Endothelial cell of umbilical vein (primary cell): ENCODE results near the gene PSMB5. TPM values are rescaled to one million over a fixed set of nuclear protein-coding genes. Genes with fewer than 3 reads are reported as not detected.

Experiments used
- BruUV-seq: library from RNA; stranded (reverse); fragments of 400-500 nt; replicated peaks from 2 replicates; lab custom pipeline; 2021; lab: Mats Ljungman, UMichigan
- CTCF ChIA-PET: fragments of 300-600, 350-600 bp; sonication (Branson Sonifier 250); formaldehyde crosslinking; loops from one replicate; lab custom pipeline; 2021; ENCODE audit warnings: antibody characterized with exemption, inconsistent platforms; lab: Charles Lee
- POLR2A ChIA-PET: fragments of 300-600, 350-600 bp; sonication (Branson Sonifier 250); formaldehyde crosslinking; loops from one replicate; lab custom pipeline; 2021; ENCODE audit warnings: antibody characterized with exemption, inconsistent platforms; lab: Charles Lee
- DNase-seq: peaks from one replicate; pipeline ENCODE4 v3.0.0-alpha.2; 2011; ENCODE audit warnings: low read depth, low spot score
- FAIRE-seq: peaks from 2 replicates; lab custom pipeline; 2011; peaks lifted over from hg19 to GRCh38; lab: Jason Lieb, UNC
- H2AFZ ChIP-seq: 2 replicates; pipeline ENCODE4 v1.6.0; 2012; ENCODE audit warnings: low read depth, low read length, control low read depth, inconsistent platforms
- H3K27ac ChIP-seq: 2 replicates; pipeline ENCODE4 v1.5.1; 2011; ENCODE audit warnings: low read depth, mild to moderate bottlenecking, control low read depth, low read length, moderate library complexity; ENCODE audit not compliant: insufficient read depth
- H3K27me3 ChIP-seq, 2 experiments: 2 replicates each; pipeline versions ENCODE4 v1.6.0 to v1.6.1; 2011; ENCODE audit warnings: low read length in 2 of 2, mixed read lengths in 1 of 2; ENCODE audit not compliant: control insufficient read depth in 2 of 2, insufficient read depth in 2 of 2
- H3K36me3 ChIP-seq, 2 experiments: 2 replicates in 1 of 2; 3 replicates in 1 of 2; pipeline ENCODE4 v1.5.1; 2011; ENCODE audit warnings: low read length in 2 of 2, mild to moderate bottlenecking in 1 of 2, moderate library complexity in 1 of 2; ENCODE audit not compliant: control insufficient read depth in 2 of 2, insufficient read depth in 2 of 2; ENCODE audit errors: extremely low read depth in 1 of 2
- H3K4me1 ChIP-seq: 3 replicates; pipeline ENCODE4 v1.5.1; 2011; ENCODE audit warnings: mild to moderate bottlenecking, low read length; ENCODE audit not compliant: control insufficient read depth, insufficient read depth; ENCODE audit errors: extremely low read depth
- H3K4me2 ChIP-seq: 2 replicates; pipeline ENCODE4 v1.6.1; 2011; ENCODE audit warnings: low read length, control low read depth, mixed read lengths; ENCODE audit not compliant: insufficient read depth
- H3K4me3 ChIP-seq, 3 experiments: fragments of 200-600 bp in 1 of 3; sonication (generic), shearing (Covaris generic) in 1 of 3; replicated peaks in 1 of 3; 2 replicates each; pipeline ENCODE4 v1.5.1; 2011 to 2016; ENCODE audit warnings: control low read depth in 3 of 3, low read length in 3 of 3, mild to moderate bottlenecking in 2 of 3, inconsistent platforms in 1 of 3, low read depth in 1 of 3, moderate library complexity in 1 of 3; ENCODE audit not compliant: insufficient read depth in 1 of 3
- H3K79me2 ChIP-seq: 2 replicates; pipeline ENCODE4 v1.6.0; 2012; ENCODE audit warnings: low read length, inconsistent platforms; ENCODE audit not compliant: control insufficient read depth, insufficient read depth
- H3K9ac ChIP-seq: replicated peaks from 2 replicates; pipeline ENCODE3; 2011; ENCODE audit warnings: low read length, control low read depth; ENCODE audit not compliant: insufficient read depth; ENCODE audit errors: extremely low read depth
- H3K9me1 ChIP-seq: replicated peaks from 3 replicates; pipeline ENCODE4 v1.6.0; 2011; ENCODE audit warnings: mild to moderate bottlenecking, low read length; ENCODE audit not compliant: control insufficient read depth, insufficient read depth; ENCODE audit errors: extremely low read depth
- H3K9me3 ChIP-seq: replicated peaks from 2 replicates; pipeline ENCODE4 v1.5.1; 2012; ENCODE audit warnings: low read length, inconsistent platforms; ENCODE audit not compliant: control insufficient read depth, insufficient read depth
- H4K20me1 ChIP-seq: replicated peaks from 2 replicates; pipeline ENCODE3; 2011; ENCODE audit warnings: mild to moderate bottlenecking, low read length; ENCODE audit not compliant: control insufficient read depth, insufficient read depth; ENCODE audit errors: extremely low read depth
- CTCF ChIP-seq, 2 donors: IDR thresholded peaks; 1 replicate in 1 of 2; 2 replicates in 1 of 2; pipeline ENCODE4 v1.5.1; 2011; ENCODE audit warnings: low read length in 2 of 2, mild to moderate bottlenecking in 2 of 2, moderate library complexity in 2 of 2, control low read depth in 1 of 2, inconsistent platforms in 1 of 2, low read depth in 1 of 2; ENCODE audit not compliant: insufficient read depth in 1 of 2; ENCODE audit errors: extremely low read depth in 1 of 2
- EZH2 ChIP-seq: IDR thresholded peaks from 2 replicates; pipeline ENCODE4 v1.6.1; 2012; ENCODE audit warnings: borderline replicate concordance, low read depth, mild to moderate bottlenecking, moderate library complexity, low read length, inconsistent platforms; ENCODE audit not compliant: severe bottlenecking
- FOS ChIP-seq: IDR thresholded peaks from 2 replicates; pipeline ENCODE4 v1.6.1; 2011; ENCODE audit warnings: mild to moderate bottlenecking, low read length, moderate library complexity, borderline replicate concordance; ENCODE audit not compliant: insufficient read depth
- GATA2 ChIP-seq: IDR thresholded peaks from 2 replicates; pipeline ENCODE4 v1.7.0; 2011; ENCODE audit warnings: low read depth, mild to moderate bottlenecking, moderate library complexity, mixed read lengths, low read length; ENCODE audit not compliant: insufficient read length, insufficient read depth
- MYC ChIP-seq: IDR thresholded peaks from one replicate; pipeline ENCODE4 v1.6.1; 2011; ENCODE audit warnings: mild to moderate bottlenecking, low read depth, low read length
- POLR2A ChIP-seq: IDR thresholded peaks from 2 replicates; pipeline ENCODE4 v1.6.1; 2012; ENCODE audit warnings: low read depth, mild to moderate bottlenecking, control low read depth, low read length
- POLR2AphosphoS5 ChIP-seq: IDR thresholded peaks from 2 replicates; pipeline ENCODE4 v1.6.1; 2012; ENCODE audit warnings: low read depth, mild to moderate bottlenecking, control low read depth, low read length, moderate library complexity; ENCODE audit not compliant: insufficient read depth
- dilution Hi-C: fragments of 300-500 bp; cut with MboI; formaldehyde crosslinking; loops from one replicate; pipeline ENCODE4 v1.15.0; 2019; ENCODE audit warnings: low sequenced_read_pairs; ENCODE audit not compliant: extremely low pct_ligation_motif_present
- intact Hi-C: fragments of 100-400 bp; cut with micrococcal nuclease; formaldehyde crosslinking; loops from one replicate; pipeline ENCODE4 v1.10.0; 2022
- polyA plus RNA-seq, 4 experiments: library from polyadenylated mRNA; depleted of rRNA in 3 of 4; stranded (reverse) in 3 of 4; unstranded in 1 of 4; fragments of >200 nt; gene quantifications; 2 replicates each; pipeline versions ENCODE4 v1.2.1 to v1.2.3, GENCODE V29; 2011 to 2012; ENCODE audit warnings: missing spikeins in 1 of 4
- total RNA-seq: library from RNA; stranded (reverse); gene quantifications from 2 replicates; pipeline ENCODE4 v1.2.3, GENCODE V29; 2021
- TF ChIP-seq, protein P1 (sequence below): IDR thresholded peaks from 2 replicates; pipeline ENCODE4 v1.6.1; 2011; ENCODE audit not compliant: insufficient read depth, insufficient read length

The PSMB5 gene
- total and polyA plus RNA-seq, 2 donors (not counting 3 experiments of a cell fraction or from before 2014, with no cell fraction given), result 236 to 464 TPM

- Histone ChIP-seq H3K9ac (peak within 1 kb of the TSS; percentile 59), H3K79me2 (no peaks in the 10 kb centered on the region), H3K9me3 (no peaks in the 10 kb centered on the region), H3K4me2 (peak within 1 kb of the TSS; percentile 79), H3K27ac (peak within 1 kb of the TSS; percentile 44), H3K4me3 (peak within 1 kb of the TSS; percentile 8 to 73 (median 57)), H4K20me1 (no peaks in the 10 kb centered on the region), H3K4me1 (peaks cover 29% of the 10 kb centered on the region), H3K27me3 (no peaks in the 10 kb centered on the region), H2AFZ (peak within 1 kb of the TSS; percentile 96), H3K9me1 (no peaks in the 10 kb centered on the region), H3K36me3 (no peaks in the 10 kb centered on the region)
- CTCF ChIA-PET, result interaction anchor here (0.7 to 5.5 kb wide), 4 partner anchors 15 to 46 kb away, joined by 3 to 27 read pairs (median 10); no protein-coding TSS in a partner anchor
- no TSS peak for BruUV-seq
- dilution Hi-C loops (no loop called here), intact Hi-C loops (no loop called here)
- DNase-seq (peak; percentile 58), FAIRE-seq (peak; percentile 70)
- POLR2A ChIA-PET, result no interaction called here
- TF ChIP-seq POLR2AphosphoS5 (peak; percentile 63), MYC (no peak), POLR2A (peak; percentile 68)
Observed at GRCh38 chr14:23009939-23010726, 24.6 kb downstream of the PSMB5 start, which contains the start of gene C14orf93. TSS of gene C14orf93 (minus strand) at chr14:23010143. CDS start at chr14:22999023, 11,120 bp downstream.

- Histone ChIP-seq H3K9me3 (no peaks in the 10 kb centered on the region), H3K79me2 (no peaks in the 10 kb centered on the region), H3K9ac (peak overlapping the region; percentile 59), H3K4me2 (peak overlapping the region; percentile 79), H3K36me3 (no peaks in the 10 kb centered on the region), H3K9me1 (no peaks in the 10 kb centered on the region), H3K27ac (peak overlapping the region; percentile 44), H4K20me1 (no peaks in the 10 kb centered on the region), H3K4me1 (peaks cover 29% of the 10 kb centered on the region), H3K4me3 (peak overlapping the region; percentile 8 to 73 (median 57)), H2AFZ (peak overlapping the region; percentile 33), H3K27me3 (no peaks in the 10 kb centered on the region)
- intact Hi-C loops, result no loop called here
- dilution Hi-C loops, result no loop called here
- no peak for FAIRE-seq
- TF ChIP-seq POLR2A (no peak), MYC (no peak), EZH2 (no peak), POLR2AphosphoS5 (no peak), CTCF (IDR thresholded peaks at IDR 0.05; ENCODE audit: extremely low read depth in 1 of 2, insufficient read depth in 1 of 2, low read depth in 1 of 2, low read length in 2 of 2) (no peak), FOS (no peak), GATA2 (no peak)
- TF ChIP-seq, protein P1, sequence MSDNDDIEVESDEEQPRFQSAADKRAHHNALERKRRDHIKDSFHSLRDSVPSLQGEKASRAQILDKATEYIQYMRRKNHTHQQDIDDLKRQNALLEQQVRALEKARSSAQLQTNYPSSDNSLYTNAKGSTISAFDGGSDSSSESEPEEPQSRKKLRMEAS, result no peak
- ChIA-PET CTCF (interaction anchor here (1.2 to 4.1 kb wide), 3 partner anchors 14 to 48 kb away, joined by 4 to 69 read pairs (median 7); partner anchors contain the start of gene CDH24), POLR2A (no interaction called here)
- no peak for DNase-seq
- TSS peak; percentile 64 for BruUV-seq
Observed at GRCh38 chr14:23009483-23009938, 25.2 kb downstream of the PSMB5 start.
